ENCODE measurements around the gene SMIM9.
"Not testable (repeated sequence)": the region's sequence is repeated elsewhere in the genome, so short reads cannot be mapped to it uniquely, and the experiment has no call there.

Gene SMIM9

DNA sequence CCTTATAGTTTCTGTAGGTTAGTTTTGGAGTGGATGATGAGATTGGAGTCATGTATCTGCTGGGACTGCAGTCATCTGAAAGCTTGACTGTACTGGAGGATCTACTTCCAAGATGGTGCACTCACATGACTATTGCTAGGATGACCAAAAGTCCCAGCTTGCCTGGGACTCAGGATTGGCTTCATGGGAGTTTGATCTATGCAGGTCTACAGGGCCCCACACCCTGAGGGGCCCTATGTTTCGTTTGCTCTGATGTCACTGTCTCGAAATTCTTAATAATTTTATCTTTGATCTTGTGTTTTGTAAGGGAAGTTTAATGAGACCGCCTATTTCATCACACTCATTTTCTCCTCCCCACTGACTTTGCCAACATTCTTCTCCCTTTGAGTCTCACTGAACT lies at the start of gene SMIM9:
TSS of gene SMIM9 (minus strand) at position 101 of the 400 bp plus-strand sequence. CDS start 3,806 bp downstream, outside the sequence.
- H3K4me3 ChIP-seq (ENCODE audit: low read depth, low read length): no peak within 1 kb of the TSS

DNA sequence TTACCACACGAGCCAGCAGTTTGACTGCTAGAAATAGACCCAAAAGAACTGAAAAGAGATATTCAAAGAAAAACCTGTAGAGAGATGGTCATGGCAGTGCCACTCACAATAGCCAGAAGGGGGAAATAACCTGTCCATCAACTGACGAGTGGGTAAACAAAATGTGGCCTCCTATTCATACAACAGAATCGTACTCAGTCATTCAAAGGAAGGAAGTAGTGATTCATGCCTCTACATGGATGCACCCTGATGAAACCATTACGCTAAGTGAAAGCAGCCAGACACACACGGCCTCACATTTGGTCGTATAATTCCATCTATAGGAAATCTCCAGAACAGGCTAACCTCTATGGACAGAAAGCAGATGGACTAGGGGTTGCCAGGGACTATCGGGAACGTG lies 49.6 kb upstream of the SMIM9 start:
- H3K4me3 ChIP-seq (ENCODE audit: low read depth, low read length): not testable (repeated sequence)

DNA sequence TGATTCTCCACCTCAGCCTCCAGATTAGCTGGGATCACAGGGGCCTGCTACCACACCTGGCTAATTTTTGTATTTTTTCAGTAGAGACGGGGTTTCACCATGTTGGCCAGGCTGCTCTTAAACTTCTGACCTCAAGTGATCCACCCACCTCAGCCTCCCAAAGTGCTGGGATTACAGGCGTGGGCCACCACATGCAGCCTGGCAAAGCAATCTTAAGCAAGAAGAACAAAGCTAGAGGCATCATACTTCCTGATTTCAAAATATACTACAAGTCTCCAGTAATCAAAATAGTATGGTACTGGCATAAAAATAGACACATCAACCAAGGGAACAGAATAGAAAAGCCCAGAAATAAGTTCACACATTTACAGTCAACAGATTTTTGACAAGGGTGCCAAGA lies 38.9 kb upstream of the SMIM9 start:
- no peak overlapping the region for H3K4me3 ChIP-seq (ENCODE audit: low read depth, low read length)

DNA sequence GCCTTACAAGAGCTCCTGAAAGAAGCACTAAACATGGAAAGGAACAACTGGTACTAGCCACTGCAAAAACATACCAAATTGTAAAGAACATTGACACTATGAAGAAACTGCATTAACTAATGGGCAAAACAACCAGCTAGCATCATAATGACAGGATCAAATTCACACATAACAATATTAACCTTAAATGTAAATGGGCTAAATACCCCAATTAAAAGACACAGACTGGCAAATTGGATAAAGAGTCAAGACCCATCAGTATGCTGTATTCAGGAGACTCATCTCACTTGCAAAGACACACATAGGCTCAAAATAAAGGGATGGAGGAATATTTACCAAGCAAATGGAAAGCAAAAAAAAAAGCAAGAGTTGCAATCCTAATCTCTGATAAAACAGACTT lies 34.1 kb upstream of the SMIM9 start:
- not testable (repeated sequence) for H3K4me3 ChIP-seq (ENCODE audit: low read depth, low read length)

DNA sequence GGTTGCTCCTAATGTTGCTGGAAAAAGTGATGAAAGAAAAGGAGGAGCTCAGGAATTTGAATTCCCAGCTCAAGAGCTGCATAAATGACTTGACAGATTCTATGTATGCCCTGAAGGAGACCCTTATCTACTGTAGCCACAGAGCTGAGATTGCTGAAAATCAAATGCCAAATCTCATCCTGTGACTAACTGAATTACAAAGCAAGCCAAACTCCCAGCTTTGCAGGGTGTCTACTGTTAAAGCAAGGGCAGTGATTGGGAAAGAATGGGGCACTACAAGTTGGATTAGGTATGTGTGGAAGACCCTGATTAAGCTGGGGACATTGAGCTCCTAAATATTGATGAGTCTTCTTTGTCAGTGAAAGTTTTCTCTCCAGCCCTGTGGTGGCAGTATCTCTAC lies 20.8 kb upstream of the SMIM9 start:
- H3K4me3 ChIP-seq (ENCODE audit: low read depth, low read length): no peak overlapping the region

DNA sequence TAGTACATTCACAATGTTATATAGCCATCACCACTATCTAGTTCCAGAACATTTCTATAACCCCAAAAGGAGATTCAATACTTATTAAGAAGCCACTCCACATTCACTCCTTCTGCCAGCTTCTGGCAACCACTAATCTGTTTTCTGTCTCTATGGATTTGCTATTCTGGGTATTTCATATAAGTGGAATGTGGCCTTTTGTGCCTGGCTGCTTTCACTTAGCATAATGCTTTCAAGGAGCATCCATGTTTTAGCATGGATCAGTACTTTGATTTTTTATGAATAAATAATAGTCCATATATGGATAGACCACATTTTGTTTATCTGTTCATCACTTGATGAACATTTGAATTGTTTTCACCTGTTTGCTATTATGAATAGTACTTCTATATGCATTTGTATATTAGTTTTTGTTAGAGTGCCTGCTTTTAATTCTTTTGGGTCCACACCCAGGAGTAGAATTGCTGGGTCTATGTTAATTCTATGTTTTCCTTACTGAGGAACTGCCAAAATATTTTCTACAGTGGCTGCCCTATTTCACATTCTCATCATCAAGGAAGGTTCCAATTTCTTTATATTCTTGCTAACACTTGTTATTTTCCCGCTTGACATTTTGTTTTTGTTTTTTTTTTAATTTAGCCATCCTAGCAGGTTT lies 16.6 kb upstream of the SMIM9 start:
- no peak overlapping the region for H3K4me3 ChIP-seq (ENCODE audit: low read depth, low read length)

DNA sequence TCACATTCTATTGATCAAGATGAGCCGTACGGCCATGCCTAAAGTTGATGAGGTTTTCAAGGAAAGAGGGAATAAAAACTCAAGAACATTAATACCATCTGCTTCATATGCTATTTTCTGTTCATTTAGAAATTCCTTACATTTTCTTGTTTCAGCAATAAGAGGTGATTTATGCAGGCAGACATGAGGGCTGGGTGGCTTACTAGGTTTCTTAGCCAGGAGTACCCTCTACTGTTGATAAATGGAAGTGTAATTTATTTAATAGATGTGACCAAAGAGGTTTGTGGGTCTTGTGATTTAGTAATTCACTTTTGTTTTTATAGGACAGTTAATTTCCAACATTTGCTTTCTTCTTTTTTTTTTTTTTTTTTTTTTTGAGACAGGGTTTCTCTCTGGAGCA lies 6.4 kb upstream of the SMIM9 start:
- no peak overlapping the region for H3K4me3 ChIP-seq (ENCODE audit: low read depth, low read length)

DNA sequence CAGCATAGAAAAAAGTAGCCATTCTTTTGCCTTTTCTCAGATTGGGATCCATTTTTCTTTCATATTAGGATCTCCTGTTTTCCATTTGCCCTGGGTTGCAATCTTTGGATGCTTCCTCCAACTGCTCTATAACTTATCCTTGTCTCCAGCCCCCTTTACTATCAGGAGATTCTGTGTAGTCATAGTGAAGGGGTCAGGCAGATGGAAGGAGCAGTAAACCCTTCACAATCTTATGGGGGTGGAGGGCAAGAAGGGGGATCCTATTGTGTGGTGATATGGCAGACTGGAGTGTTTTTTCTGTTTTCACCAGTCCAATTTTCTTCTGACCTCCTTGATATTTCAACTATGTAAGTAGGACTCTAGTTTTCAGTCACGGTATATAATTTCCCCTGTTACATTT lies 1.7 kb upstream of the SMIM9 start:
- H3K4me3 ChIP-seq (ENCODE audit: low read depth, low read length): no peak overlapping the region

DNA sequence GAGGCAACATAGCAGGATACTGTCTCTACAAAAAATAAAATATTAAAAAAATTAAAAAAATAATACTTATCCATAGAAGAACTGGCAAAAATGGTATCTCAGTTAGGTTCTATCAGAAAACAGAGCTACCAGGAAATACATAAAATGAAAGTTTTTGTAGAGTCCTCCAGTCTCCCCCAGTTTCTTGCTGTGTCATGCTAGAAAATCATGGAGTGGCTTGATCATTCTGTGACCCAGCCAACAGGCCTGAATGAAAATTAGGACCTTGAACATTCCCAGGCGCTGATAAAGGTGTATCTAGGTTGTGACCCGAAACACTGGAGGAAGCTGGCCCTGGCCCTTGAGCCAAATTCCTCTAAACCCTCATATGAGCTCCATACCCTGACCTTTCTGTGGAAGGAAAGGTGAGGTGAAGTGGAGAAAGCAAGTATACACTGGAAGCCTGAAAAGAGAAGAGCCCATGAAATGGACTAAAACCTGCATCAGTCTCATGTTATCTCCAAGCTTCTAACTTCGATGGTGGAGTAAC lies 652 bp downstream of the SMIM9 start:
- no peak overlapping the region for H3K4me3 ChIP-seq (ENCODE audit: low read depth, low read length)

DNA sequence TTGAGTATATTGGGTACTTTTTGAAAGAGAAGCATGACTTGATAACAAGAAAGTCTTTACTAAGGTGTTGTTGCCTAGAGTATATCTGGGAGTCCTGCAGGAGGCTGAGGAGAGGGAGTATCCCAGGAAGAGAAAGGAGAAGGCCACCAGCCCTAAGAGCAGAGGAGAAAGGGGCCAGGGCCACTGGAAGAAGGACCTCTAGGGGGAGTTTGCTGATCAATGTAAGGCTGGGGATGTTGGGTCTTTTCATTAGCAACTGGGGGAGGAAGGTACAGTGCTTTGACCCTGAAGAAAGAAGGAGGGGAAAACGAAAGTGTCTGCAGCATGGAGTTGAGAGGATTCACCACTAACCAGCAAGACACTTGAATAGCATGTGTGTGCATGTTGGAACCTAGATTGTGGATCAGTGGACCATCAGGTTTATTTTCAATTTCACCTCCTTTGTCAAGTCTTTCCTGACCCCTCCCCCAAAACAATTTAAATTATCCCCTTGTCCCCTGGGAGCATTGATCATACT lies 4.5 kb downstream of the SMIM9 start:
- no peak overlapping the region for H3K4me3 ChIP-seq (ENCODE audit: low read depth, low read length)

DNA sequence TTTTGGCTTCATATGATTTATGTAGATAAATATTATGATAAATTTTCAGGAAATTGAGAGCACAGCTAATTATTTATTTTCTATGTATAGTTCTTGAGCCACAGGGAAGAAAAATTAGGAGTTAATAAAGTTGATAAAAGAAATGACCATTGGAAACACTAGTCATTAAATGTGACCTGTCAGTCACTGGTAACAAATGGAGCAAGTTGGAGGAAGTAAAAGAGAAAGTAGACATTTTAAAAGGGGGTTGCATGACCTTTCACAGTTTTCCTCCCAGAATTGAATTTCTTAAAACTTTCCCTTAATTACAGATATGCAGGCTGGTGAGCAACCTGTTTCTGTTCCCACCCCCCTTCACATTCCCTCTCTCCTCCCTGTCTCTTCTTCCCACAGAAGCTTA lies 5.3 kb downstream of the SMIM9 start:
- no peak overlapping the region for H3K4me3 ChIP-seq (ENCODE audit: low read depth, low read length)

DNA sequence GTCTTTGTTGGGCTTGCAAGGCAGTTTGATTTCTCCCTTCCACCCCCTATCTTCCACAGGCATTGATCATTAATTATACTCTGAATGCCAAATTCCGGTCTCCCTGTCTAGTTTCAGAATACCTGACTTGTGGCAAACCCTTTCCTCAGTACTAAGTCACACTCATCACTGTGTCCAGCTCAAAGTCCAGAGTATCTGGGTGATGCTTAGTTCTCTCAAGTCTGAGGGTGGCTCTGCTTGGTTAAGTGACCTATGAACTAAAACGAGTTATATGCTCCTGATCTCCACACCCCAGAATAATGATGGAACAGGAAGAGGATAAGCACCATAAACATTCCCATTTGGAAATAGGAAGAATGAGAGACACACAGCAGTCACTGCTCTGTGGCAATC lies 6.5 kb downstream of the SMIM9 start:
- H3K4me3 ChIP-seq (ENCODE audit: low read depth, low read length): no peak overlapping the region

DNA sequence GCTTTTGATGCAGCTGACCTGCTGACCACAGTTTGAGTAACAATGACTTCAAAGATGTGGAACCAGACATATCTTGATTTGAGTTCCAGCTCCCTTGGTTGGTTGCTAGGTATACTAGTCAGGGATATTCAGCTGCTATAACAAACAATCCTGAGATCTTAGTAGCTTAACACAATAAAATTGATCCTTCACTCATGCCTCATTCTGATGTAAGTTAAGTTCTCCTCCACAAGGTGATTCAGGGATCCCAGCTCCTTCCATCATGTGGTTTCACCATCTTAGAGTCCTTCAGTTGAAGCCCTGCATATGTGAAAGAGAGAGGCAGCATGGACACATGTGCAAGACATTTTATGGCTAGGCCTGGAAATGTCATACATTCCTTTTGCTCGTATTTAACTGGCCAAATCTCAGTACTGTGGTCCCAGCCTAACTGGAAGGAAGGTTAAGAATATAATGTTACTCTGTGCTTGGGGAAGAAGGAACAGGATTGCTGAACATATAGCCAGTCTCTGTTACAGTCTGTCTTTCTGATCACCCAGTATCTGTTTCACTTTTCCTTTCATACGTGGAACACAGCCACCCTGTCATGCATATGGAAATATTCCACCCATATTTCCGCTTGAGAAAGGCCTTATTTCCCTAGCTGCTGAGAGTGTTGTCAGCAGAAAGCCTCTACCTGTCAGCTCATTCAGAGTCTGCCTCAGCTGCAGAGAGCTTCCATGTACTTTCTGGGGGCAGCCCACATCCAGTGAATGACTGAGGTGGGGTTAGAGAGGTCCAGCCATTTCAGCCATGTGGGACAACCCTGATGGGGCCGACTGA lies 7.1 kb downstream of the SMIM9 start:
- no peak overlapping the region for H3K4me3 ChIP-seq (ENCODE audit: low read depth, low read length)

DNA sequence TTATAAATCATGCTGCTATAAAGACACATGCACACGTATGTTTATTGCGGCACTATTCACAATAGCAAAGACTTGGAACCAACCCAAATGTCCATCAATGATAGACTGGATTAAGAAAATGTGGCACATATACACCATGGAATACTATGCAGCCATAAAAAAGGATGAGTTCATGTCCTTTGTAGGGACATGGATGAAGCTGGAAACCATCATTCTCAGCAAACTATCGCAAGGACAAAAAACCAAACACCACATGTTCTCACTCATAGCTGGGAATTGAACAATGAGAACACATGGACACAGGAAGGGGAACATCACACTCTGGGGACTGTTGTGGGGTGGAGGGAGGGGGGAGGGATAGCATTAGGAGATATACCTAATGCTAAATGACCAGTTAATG lies 8.9 kb downstream of the SMIM9 start:
- not testable (repeated sequence) for H3K4me3 ChIP-seq (ENCODE audit: low read depth, low read length)

DNA sequence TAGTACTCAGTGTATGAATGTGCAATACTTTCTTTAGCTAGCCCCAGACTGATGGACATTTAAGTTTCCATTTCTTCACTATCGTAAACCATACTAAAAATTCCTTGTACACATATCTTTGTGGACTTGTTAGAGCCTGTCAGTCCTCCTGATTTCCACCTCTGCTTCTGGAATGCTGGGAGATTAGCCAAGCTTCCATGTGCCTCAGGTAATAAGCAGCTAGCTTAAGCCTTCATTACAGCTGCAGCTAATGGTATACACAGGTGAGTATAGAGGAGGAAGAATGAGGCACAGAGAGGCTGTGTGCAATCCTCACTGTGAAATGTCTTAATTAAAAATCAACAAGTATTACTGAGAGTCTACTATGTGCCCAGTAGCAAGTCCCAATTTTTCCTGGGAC lies 9.8 kb downstream of the SMIM9 start:
- no peak overlapping the region for H3K4me3 ChIP-seq (ENCODE audit: low read depth, low read length)

DNA sequence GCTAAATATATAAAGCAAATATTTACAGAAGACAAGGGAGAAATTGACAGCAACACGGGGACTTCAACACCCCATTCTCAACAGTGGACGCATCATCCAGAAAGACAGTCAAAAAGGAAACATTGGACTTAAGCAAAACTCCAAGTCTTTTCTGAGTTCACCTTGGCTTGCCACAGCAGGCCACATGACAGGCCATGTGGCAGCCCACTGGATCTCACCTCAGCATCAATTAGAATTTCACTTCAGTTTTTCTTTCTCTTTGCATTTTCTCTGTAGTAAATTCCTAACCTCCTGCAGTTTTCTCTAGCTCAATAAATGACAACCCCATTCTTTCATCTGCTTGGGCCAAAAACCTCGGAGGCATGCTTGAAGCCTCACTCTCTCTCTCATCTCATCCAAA lies 12.4 kb downstream of the SMIM9 start:
- no peak overlapping the region for H3K4me3 ChIP-seq (ENCODE audit: low read depth, low read length)

DNA sequence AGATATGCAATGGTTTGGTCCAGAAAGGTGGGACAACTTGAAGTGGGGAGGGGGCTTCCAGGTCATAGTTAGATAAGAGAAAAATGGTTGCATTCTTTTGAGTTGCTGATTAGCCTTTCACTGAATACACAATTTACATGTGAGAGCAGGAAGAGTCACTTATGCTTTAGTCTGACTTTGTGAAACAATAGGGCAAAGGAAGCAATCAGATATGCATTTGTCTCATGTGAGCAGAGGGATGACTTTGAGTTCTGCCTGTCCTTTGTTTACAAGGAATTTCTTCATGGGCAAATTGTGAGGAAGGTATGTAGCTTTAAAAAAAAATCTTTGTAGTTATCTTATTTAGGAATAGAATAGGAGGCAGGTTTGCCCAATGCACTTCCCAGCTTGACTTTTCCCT lies 12.9 kb downstream of the SMIM9 start:
- H3K4me3 ChIP-seq (ENCODE audit: low read depth, low read length): no peak overlapping the region

DNA sequence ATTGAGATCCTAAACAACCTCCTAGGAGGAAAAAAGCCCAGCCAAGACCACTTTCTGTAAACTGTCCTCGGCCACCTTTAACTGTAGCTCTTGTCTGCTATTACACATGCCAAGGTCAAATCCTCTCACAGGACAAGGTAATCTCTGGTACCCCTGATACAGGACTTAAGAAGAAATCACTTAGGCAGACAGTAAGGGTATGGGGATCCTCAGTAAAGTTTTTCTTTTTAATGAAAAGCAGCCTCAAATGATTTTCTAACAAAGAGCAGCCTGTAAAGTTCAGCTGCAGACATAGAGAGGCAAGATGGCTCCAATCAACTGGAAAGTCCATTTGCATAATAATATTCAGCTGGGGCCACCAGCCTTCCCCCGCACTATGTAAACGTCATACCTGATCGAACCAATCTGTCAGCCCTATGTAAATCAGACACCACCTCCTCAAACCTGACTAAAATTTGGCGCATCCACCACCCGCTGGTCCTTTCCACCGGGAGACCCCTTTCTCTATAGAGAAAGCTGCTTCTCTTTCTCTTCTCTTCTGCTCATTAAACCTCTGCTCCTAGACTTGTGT lies 14.6 kb downstream of the SMIM9 start:
- H3K4me3 ChIP-seq (ENCODE audit: low read depth, low read length): no peak overlapping the region

DNA sequence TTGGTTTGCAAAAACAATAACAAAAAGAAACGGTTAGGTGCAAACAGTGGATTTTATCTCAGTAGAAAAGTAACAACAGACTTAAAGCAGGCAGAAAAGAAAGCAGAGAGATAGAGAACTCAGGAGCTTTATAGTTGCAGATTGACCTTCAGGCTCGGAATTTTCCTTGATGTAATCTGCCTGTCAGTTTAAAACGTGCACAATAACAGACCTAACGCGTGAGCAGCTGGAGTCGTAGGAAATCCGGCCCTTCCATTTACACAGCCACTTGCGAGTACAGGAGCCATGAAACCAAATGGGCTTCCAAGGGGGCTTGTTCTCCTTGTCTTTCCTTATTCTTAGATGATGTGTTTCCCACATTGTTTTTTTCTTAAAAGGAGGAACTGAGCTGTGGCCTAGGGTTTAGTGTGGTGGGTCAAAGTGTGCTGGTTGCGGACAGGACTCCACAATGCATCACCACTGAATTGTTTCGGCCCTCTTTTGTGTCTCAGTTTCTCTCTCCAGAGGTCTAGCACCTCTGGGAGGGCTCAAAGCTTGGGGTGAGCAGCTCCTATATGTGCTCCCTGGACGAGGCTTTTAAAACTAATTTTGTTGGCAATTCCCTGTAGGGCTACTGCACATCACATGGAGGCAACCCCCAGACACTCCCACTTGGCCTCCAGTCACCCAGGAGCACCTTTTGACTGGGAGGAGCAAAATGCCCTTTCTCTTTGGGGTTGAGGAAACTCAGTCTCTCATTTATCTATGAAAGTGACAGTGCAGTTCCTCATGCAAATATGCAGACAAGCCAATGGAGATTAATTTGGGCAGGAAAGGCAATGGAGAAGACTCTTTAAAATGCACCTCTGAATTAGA lies 15.3 kb downstream of the SMIM9 start:
- no peak overlapping the region for H3K4me3 ChIP-seq (ENCODE audit: low read depth, low read length)

DNA sequence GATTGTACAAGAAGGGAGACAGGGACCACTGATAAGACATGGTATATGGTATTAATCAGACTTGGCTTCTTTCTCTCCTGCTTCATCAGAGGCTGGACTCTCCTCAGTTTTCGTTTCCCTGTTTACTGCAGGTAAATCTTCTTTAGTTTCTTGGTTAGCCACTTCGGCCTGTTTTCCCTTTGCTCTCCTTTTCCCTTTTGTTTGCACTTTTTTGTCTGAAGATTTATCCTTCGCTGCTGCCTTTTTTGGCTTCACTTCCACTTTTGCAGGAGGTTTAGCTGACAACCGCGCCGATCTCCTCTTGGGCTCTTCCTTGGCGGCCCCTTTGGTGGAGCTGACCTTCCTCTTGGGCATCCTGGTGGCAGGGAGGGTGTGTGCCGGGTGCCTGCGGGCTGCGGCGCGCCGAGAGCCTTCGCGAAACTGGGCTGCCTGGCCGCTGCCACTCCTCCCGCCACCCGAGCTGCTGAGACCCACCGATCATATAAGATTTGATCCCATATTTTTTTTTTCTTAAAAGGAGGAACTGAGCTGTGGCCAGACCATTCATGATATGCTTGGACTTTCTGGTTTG lies 17.3 kb downstream of the SMIM9 start:
- H3K4me3 ChIP-seq (ENCODE audit: low read depth, low read length): not testable (repeated sequence)

Measured in iPS-11a (cell line).